ENCODE results near the gene MITF.

Gene MITF

DNA sequence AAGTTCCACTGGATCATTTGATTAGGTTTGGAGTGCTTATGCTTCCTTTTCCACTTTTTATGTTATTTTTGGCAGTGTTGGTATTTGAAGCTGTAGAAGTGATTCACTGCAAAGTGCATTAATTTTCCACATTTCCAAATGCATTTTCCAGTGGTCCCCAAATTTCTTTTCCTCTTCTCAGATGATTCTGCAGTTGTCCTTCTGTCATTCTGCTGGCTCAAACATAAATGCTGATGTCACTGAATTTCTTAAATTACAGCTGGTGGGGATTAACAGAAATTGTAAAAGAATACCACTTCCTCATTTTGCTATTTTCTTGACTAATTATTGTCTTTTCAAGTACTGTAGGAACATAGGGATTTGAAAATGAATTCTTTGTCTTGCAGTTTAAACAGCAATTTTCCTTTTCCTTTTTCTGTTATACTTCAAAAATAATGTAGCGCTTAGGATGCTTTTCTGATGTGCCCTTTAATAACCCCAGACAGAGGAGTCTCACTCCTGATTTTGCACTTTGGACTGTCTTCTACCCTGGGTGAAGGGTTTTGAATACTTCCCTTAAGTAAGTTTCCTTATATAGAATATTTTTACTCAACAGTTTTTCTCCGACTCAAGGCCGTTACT, 25.0 kb downstream of the MITF start:
- H4K91ac ChIP-seq (ENCODE audit: low read length): no peak overlapping the region
- H2BK15ac ChIP-seq (ENCODE audit: low read depth, poor library complexity, severe bottlenecking): no peak overlapping the region
- H2BK120ac ChIP-seq (ENCODE audit: low read depth, low read length): peak overlapping the region; percentile 39
- H3K4ac ChIP-seq (ENCODE audit: low read depth in 1 of 2, low read length in 2 of 2): no peak overlapping the region
- no peak overlapping the region for H2AFZ ChIP-seq (ENCODE audit: low read depth, low read length)
- WGBS: 67% methylated on average over 1 of the region's 3 CpGs
- H3K9ac ChIP-seq (ENCODE audit: low read length): peak overlapping the region; percentile 20
- no peak overlapping the region for H2BK5ac ChIP-seq (ENCODE audit: low read depth, low read length, poor library complexity, severe bottlenecking)
- H3K4me3 ChIP-seq (ENCODE audit: insufficient read depth in 1 of 2, low read depth in 1 of 2, low read length in 2 of 2): no peak overlapping the region
- no peak overlapping the region for H2BK12ac ChIP-seq (ENCODE audit: low read length in 2 of 2)
- peak overlapping the region; percentile 74 for H3K4me2 ChIP-seq (ENCODE audit: low read length, poor library complexity, severe bottlenecking)
- no peaks in the 10 kb centered on the region for H3K36me3 ChIP-seq (ENCODE audit: control insufficient read depth in 1 of 2, insufficient read depth in 2 of 2, low read depth in 1 of 2, low read length in 2 of 2)
- no peak overlapping the region for H3K18ac ChIP-seq (ENCODE audit: low read depth in 1 of 2, low read length in 2 of 2)
- peaks cover 2% of the 10 kb centered on the region for H3K79me1 ChIP-seq (replicated peaks; ENCODE audit: low read length, poor library complexity, severe bottlenecking)
- no peak for DNase-seq
- H4K8ac ChIP-seq (ENCODE audit: low read length): no peak overlapping the region
- H3K9me3 ChIP-seq (ENCODE audit: control insufficient read depth, low read length): no peaks in the 10 kb centered on the region
- H3K23ac ChIP-seq (ENCODE audit: low read length in 2 of 2): no peak overlapping the region
- peak overlapping the region; percentile 92 for H3K27ac ChIP-seq (ENCODE audit: low read length, poor library complexity, severe bottlenecking)
- H2AK5ac ChIP-seq (ENCODE audit: low read length, severe bottlenecking): no peak overlapping the region
- H3K4me1 ChIP-seq (ENCODE audit: control insufficient read depth, insufficient read depth, low read depth, low read length): peaks cover 7% of the 10 kb centered on the region
- no peak overlapping the region for H3K14ac ChIP-seq (ENCODE audit: low read length in 2 of 2)
- no peaks in the 10 kb centered on the region for H3K27me3 ChIP-seq (ENCODE audit: control insufficient read depth in 1 of 2, insufficient read depth in 1 of 2, low read length in 2 of 2)

DNA sequence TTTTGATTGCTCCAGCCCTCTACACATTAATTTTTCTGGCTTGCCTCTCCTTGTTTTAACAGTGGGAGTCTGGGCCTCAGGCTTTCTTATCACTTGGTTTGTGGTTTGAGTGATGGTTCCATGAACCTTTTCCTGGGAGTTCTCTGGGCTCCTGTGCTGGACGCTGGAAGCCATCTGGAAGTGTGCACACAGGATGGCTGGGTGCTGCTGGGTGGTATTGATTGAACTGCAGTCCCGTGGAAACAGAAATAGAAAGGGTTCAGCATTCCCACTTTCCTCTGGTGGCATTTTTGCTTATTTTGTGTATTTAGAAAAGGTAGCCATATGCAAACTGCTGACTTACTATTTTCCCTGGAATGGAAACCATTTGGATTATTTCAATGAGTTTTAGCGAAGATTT, 25.6 kb downstream of the MITF start:
- H3K4me3 ChIP-seq (ENCODE audit: insufficient read depth in 1 of 2, low read depth in 1 of 2, low read length in 2 of 2): no peak overlapping the region
- H2AK5ac ChIP-seq (ENCODE audit: low read length, severe bottlenecking): no peak overlapping the region
- peak overlapping the region; percentile 20 for H3K9ac ChIP-seq (ENCODE audit: low read length)
- no peak overlapping the region for H3K14ac ChIP-seq (ENCODE audit: low read length in 2 of 2)
- no peak overlapping the region for H2BK5ac ChIP-seq (ENCODE audit: low read depth, low read length, poor library complexity, severe bottlenecking)
- H4K91ac ChIP-seq (ENCODE audit: low read length): peak overlapping the region; percentile 36
- H2BK120ac ChIP-seq (ENCODE audit: low read depth, low read length): peak overlapping the region; percentile 37
- H2BK15ac ChIP-seq (ENCODE audit: low read depth, poor library complexity, severe bottlenecking): no peak overlapping the region
- H3K9me3 ChIP-seq (ENCODE audit: control insufficient read depth, low read length): no peaks in the 10 kb centered on the region
- H3K27ac ChIP-seq (ENCODE audit: low read length, poor library complexity, severe bottlenecking): peak overlapping the region; percentile 92
- no peak overlapping the region for H3K23ac ChIP-seq (ENCODE audit: low read length in 2 of 2)
- peak overlapping the region; percentile 57 to 65 for H3K18ac ChIP-seq (ENCODE audit: low read depth in 1 of 2, low read length in 2 of 2)
- peaks cover 10% of the 10 kb centered on the region for H3K4me1 ChIP-seq (ENCODE audit: control insufficient read depth, insufficient read depth, low read depth, low read length)
- peak overlapping the region; percentile 21 for H4K8ac ChIP-seq (ENCODE audit: low read length)
- H3K27me3 ChIP-seq (ENCODE audit: control insufficient read depth in 1 of 2, insufficient read depth in 1 of 2, low read length in 2 of 2): no peaks in the 10 kb centered on the region
- DNase-seq: peak; percentile 51
- H3K4ac ChIP-seq (ENCODE audit: low read depth in 1 of 2, low read length in 2 of 2): peak overlapping the region; percentile 2 to 73
- no peaks in the 10 kb centered on the region for H3K79me1 ChIP-seq (replicated peaks; ENCODE audit: low read length, poor library complexity, severe bottlenecking)
- peak overlapping the region in 1 of 2 experiments; percentile 29 for H2BK12ac ChIP-seq (ENCODE audit: low read length in 2 of 2)
- no peaks in the 10 kb centered on the region for H3K36me3 ChIP-seq (ENCODE audit: control insufficient read depth in 1 of 2, insufficient read depth in 2 of 2, low read depth in 1 of 2, low read length in 2 of 2)
- no peak overlapping the region for H2AFZ ChIP-seq (ENCODE audit: low read depth, low read length)
- 37% methylated on average over 3 of the region's 3 CpGs for WGBS
- H3K4me2 ChIP-seq (ENCODE audit: low read length, poor library complexity, severe bottlenecking): peak overlapping the region; percentile 74

DNA sequence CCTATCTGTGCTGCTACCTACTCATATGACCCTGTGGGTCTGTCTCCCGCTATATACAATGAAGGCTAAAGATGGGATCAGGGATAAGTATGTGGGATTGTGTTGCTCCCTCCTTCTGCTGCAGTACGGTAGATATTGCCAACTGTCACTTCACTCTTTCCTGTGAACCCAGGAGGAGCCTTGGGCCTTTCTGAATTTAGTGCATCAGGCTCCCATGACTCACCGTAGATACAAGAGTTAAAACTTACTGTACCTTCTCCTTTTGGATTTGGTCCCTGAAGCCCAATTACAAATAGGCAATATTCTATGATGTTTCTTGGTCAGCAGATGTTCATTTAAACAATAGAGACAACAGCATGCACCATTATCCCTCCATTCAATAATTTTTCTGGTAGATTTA, 27.4 kb downstream of the MITF start:
- Histone ChIP-seq H2BK15ac (ENCODE audit: low read depth, poor library complexity, severe bottlenecking) (no peak overlapping the region), H2BK5ac (ENCODE audit: low read depth, low read length, poor library complexity, severe bottlenecking) (no peak overlapping the region), H3K27me3 (ENCODE audit: control insufficient read depth in 1 of 2, insufficient read depth in 1 of 2, low read length in 2 of 2) (no peaks in the 10 kb centered on the region), H3K27ac (ENCODE audit: low read length, poor library complexity, severe bottlenecking) (no peak overlapping the region), H3K4me3 (ENCODE audit: insufficient read depth in 1 of 2, low read depth in 1 of 2, low read length in 2 of 2) (no peak overlapping the region), H3K4ac (ENCODE audit: low read depth in 1 of 2, low read length in 2 of 2) (peak overlapping the region in 1 of 2 experiments; percentile 47), H3K18ac (ENCODE audit: low read depth in 1 of 2, low read length in 2 of 2) (peak overlapping the region; percentile 52 to 66), H2AK5ac (ENCODE audit: low read length, severe bottlenecking) (peak overlapping the region; percentile 97), H3K9ac (ENCODE audit: low read length) (no peak overlapping the region), H3K36me3 (ENCODE audit: control insufficient read depth in 1 of 2, insufficient read depth in 2 of 2, low read depth in 1 of 2, low read length in 2 of 2) (no peaks in the 10 kb centered on the region), H3K14ac (ENCODE audit: low read length in 2 of 2) (no peak overlapping the region), H2AFZ (ENCODE audit: low read depth, low read length) (no peak overlapping the region), H3K79me1 (replicated peaks; ENCODE audit: low read length, poor library complexity, severe bottlenecking) (no peaks in the 10 kb centered on the region), H3K23ac (ENCODE audit: low read length in 2 of 2) (no peak overlapping the region), H4K8ac (ENCODE audit: low read length) (peak overlapping the region; percentile 57), H2BK120ac (ENCODE audit: low read depth, low read length) (no peak overlapping the region), H4K91ac (ENCODE audit: low read length) (no peak overlapping the region), H3K9me3 (ENCODE audit: control insufficient read depth, low read length) (no peaks in the 10 kb centered on the region), H2BK12ac (ENCODE audit: low read length in 2 of 2) (peak overlapping the region in 1 of 2 experiments; percentile 37), H3K4me2 (ENCODE audit: low read length, poor library complexity, severe bottlenecking) (no peak overlapping the region), H3K4me1 (ENCODE audit: control insufficient read depth, insufficient read depth, low read depth, low read length) (peaks cover 6% of the 10 kb centered on the region)
- no peak for DNase-seq
- 91% methylated on average over 2 of the region's 3 CpGs for WGBS

DNA sequence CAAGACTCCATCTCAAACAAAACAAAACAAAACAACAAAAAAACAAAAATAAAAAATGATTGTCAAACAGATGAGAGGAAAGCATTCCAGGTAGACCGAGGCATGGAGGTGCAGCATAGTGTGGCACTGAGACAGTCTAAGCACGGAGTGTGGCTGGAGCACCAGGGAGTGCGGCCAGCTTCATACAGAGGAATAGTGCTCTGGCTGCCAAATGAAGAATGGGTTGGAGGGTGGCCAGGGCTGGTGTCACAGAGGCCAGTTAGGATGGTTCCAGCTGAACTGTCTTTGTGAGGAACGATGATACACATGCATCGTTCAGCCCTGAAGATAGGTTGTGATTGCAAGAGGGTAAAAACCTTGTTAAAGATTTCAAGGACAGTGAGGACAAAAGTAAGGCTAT, 28.3 kb downstream of the MITF start:
- Histone ChIP-seq H3K27ac (ENCODE audit: low read length, poor library complexity, severe bottlenecking) (no peak overlapping the region), H3K4ac (ENCODE audit: low read depth in 1 of 2, low read length in 2 of 2) (no peak overlapping the region), H3K4me3 (ENCODE audit: insufficient read depth in 1 of 2, low read depth in 1 of 2, low read length in 2 of 2) (no peak overlapping the region), H3K9me3 (ENCODE audit: control insufficient read depth, low read length) (no peaks in the 10 kb centered on the region), H3K79me1 (replicated peaks; ENCODE audit: low read length, poor library complexity, severe bottlenecking) (no peaks in the 10 kb centered on the region), H2BK120ac (ENCODE audit: low read depth, low read length) (no peak overlapping the region), H2BK12ac (ENCODE audit: low read length in 2 of 2) (peak overlapping the region in 1 of 2 experiments; percentile 3), H3K27me3 (ENCODE audit: control insufficient read depth in 1 of 2, insufficient read depth in 1 of 2, low read length in 2 of 2) (no peaks in the 10 kb centered on the region), H3K4me1 (ENCODE audit: control insufficient read depth, insufficient read depth, low read depth, low read length) (peaks cover 9% of the 10 kb centered on the region), H2AFZ (ENCODE audit: low read depth, low read length) (no peak overlapping the region), H3K4me2 (ENCODE audit: low read length, poor library complexity, severe bottlenecking) (no peak overlapping the region), H3K9ac (ENCODE audit: low read length) (no peak overlapping the region), H3K18ac (ENCODE audit: low read depth in 1 of 2, low read length in 2 of 2) (peak overlapping the region in 1 of 2 experiments; percentile 5), H4K91ac (ENCODE audit: low read length) (no peak overlapping the region), H2BK15ac (ENCODE audit: low read depth, poor library complexity, severe bottlenecking) (no peak overlapping the region), H4K8ac (ENCODE audit: low read length) (no peak overlapping the region), H2AK5ac (ENCODE audit: low read length, severe bottlenecking) (peak overlapping the region; percentile 23), H3K14ac (ENCODE audit: low read length in 2 of 2) (no peak overlapping the region), H3K23ac (ENCODE audit: low read length in 2 of 2) (no peak overlapping the region), H3K36me3 (ENCODE audit: control insufficient read depth in 1 of 2, insufficient read depth in 2 of 2, low read depth in 1 of 2, low read length in 2 of 2) (no peaks in the 10 kb centered on the region), H2BK5ac (ENCODE audit: low read depth, low read length, poor library complexity, severe bottlenecking) (no peak overlapping the region)
- WGBS: 96% methylated on average over 5 of the region's 5 CpGs
- DNase-seq: no peak
